Panc1 (cell line): ENCODE measurements around the gene SENP1. TPM values are rescaled to one million over a fixed set of nuclear protein-coding genes. Genes with fewer than 3 reads are reported as not detected.

Experiments used
- ATAC-seq: fragments of 200-7000 bp; cut with Tn5 transposase; 2 replicates; pipeline ENCODE4 v1.9.1; 2020; ENCODE audit warnings: mild to moderate bottlenecking, moderate library complexity
- BruUV-seq: library from RNA; stranded (reverse); fragments of 400-500 nt; replicated peaks from 2 replicates; lab custom pipeline; 2021; lab: Mats Ljungman, UMichigan
- CTCF ChIA-PET: fragments of 300-600 bp; sonication (Branson Sonifier 250); formaldehyde crosslinking; loops from one replicate; lab custom pipeline; 2022; ENCODE audit warnings: antibody characterized with exemption; lab: Charles Lee
- POLR2A ChIA-PET: fragments of 300-600 bp; sonication (Branson Sonifier 250); formaldehyde crosslinking; loops from one replicate; lab custom pipeline; 2022; ENCODE audit warnings: antibody characterized with exemption; lab: Charles Lee
- DNase-seq: peaks from one replicate; pipeline ENCODE4 v3.0.0-alpha.2; 2010; ENCODE audit warnings: low read depth, low spot score
- H3K27ac ChIP-seq: 2 replicates; pipeline ENCODE4 v1.5.1; 2011; ENCODE audit warnings: mild to moderate bottlenecking, low read length, inconsistent platforms
- H3K27me3 ChIP-seq: fragments of 200-500 bp; sonication (Bioruptor generic); 2 replicates; pipeline ENCODE4 v1.6.0; 2014; ENCODE audit warnings: low read length, inconsistent platforms; ENCODE audit not compliant: control insufficient read depth, insufficient read depth
- H3K36me3 ChIP-seq: fragments of 200-500 bp; sonication (Bioruptor generic); 2 replicates; pipeline ENCODE4 v1.5.1; 2014; ENCODE audit warnings: inconsistent platforms, mild to moderate bottlenecking, low read length, moderate library complexity; ENCODE audit not compliant: control insufficient read depth, insufficient read depth
- H3K4me1 ChIP-seq: 2 replicates; pipeline ENCODE4 v1.5.1; 2011; ENCODE audit warnings: inconsistent platforms, mild to moderate bottlenecking, low read length, moderate library complexity; ENCODE audit not compliant: control insufficient read depth, insufficient read depth
- H3K4me3 ChIP-seq, 2 experiments: 2 replicates each; pipeline ENCODE4 v1.5.1; 2011 to 2012; ENCODE audit warnings: low read depth in 2 of 2, low read length in 2 of 2, mild to moderate bottlenecking in 2 of 2, inconsistent platforms in 1 of 2, moderate library complexity in 1 of 2
- H3K9me3 ChIP-seq: fragments of 200-500 bp; sonication (Bioruptor generic); 2 replicates; pipeline ENCODE4 v1.5.1; 2014; ENCODE audit warnings: low read depth, mild to moderate bottlenecking, inconsistent platforms, low read length, moderate library complexity; ENCODE audit not compliant: control insufficient read depth, insufficient read depth
- POLR2AphosphoS5 ChIP-seq: IDR thresholded peaks from 2 replicates; pipeline ENCODE4 v1.6.1; 2012; ENCODE audit warnings: mild to moderate bottlenecking, low read depth, low read length, moderate library complexity
- SIN3A ChIP-seq: IDR thresholded peaks from 2 replicates; pipeline ENCODE4 v1.6.1; 2012; ENCODE audit warnings: low read depth, mild to moderate bottlenecking, low read length, moderate library complexity, borderline replicate concordance; ENCODE audit not compliant: insufficient read depth
- TCF7L2 ChIP-seq: IDR thresholded peaks from 2 replicates; pipeline ENCODE4 v1.6.1; 2011; ENCODE audit warnings: mild to moderate bottlenecking, low read depth, low read length, inconsistent platforms
- in situ Hi-C: cut with HindIII; loops from 2 replicates; pipeline ENCODE4 v1.10.0; 2016; ENCODE audit warnings: low sequenced_read_pairs, low pct_unique_long_range_greater_than_20kb
- intact Hi-C: fragments of 100-400 bp; cut with micrococcal nuclease; formaldehyde crosslinking; loops from one replicate; pipeline ENCODE4 v1.10.0; 2022; ENCODE audit not compliant: unreplicated experiment
- total RNA-seq: library from RNA; stranded (reverse); gene quantifications from one replicate; pipeline ENCODE4 v1.2.1, GENCODE V29; 2021; ENCODE audit not compliant: unreplicated experiment
- TF ChIP-seq, protein P1 (sequence below), 2 experiments: IDR thresholded peaks; 2 replicates each; pipeline ENCODE4 v1.6.1; 2011 to 2012; ENCODE audit warnings: low read depth in 2 of 2, control low read depth in 1 of 2, low read length in 1 of 2, mild to moderate bottlenecking in 1 of 2, moderate library complexity in 1 of 2; ENCODE audit not compliant: insufficient read depth in 1 of 2
- TF ChIP-seq, protein P2 (sequence below): fragments of 450-650 bp; IDR thresholded peaks from 2 replicates; pipeline ENCODE4 v1.5.1; 2017; ENCODE audit warnings: mild to moderate bottlenecking

The SENP1 gene
- total RNA-seq, 1 experiment from 2014 or later = 35.2 TPM

DNA sequence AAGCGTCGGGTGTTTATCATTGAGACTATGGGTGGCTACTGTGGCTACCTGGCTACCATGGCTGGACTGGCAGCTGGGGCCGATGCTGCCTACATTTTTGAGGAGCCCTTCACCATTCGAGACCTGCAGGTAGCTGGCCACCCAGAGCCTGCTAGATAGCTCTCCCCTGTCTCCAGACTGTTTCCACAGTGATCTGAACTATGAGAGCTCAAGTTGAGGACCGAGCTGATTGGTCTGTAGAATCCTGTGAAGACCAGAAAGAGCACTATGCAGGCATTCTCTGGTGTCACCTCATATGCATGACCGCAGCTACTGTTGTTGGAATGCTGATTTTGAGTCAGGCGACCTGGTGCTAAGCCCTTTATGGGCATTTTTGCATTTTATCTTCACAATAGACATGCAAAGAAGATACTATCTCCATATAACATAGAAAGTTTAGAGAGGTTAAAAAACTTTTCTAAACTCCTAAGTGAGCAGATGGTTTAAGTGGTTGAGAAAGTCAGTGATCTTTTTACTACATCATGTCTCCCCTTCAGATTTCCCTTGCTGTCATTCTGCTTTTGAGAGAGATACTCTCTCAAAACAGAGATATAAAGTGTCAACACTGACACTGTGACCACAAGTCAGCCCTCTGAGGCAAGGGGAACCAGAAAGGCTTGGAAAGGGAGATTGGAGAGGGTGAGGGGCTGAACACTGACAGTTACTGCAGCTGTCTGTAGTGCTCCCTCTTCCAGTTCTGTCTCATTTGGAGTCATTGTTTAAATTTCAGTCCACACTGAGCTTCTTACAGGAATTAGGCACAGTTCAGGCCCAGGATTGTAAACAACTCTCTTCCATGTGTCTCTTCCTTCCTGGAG lies 37.2 kb upstream of the SENP1 start:
- BruUV-seq = no TSS peak
- H3K4me3 ChIP-seq = no peak overlapping the region
- in situ Hi-C loops (no loop called here), intact Hi-C loops (no loop called here)
- no peaks in the 10 kb centered on the region for H3K9me3 ChIP-seq
- H3K27ac ChIP-seq = no peak overlapping the region
- POLR2A ChIA-PET = no interaction called here
- DNase-seq (no peak), ATAC-seq (no peak)
- no peaks in the 10 kb centered on the region for H3K4me1 ChIP-seq
- H3K27me3 ChIP-seq = no peaks in the 10 kb centered on the region
- TF ChIP-seq SIN3A (no peak), TCF7L2 (no peak), POLR2AphosphoS5 (no peak)
- TF ChIP-seq, protein P1, sequence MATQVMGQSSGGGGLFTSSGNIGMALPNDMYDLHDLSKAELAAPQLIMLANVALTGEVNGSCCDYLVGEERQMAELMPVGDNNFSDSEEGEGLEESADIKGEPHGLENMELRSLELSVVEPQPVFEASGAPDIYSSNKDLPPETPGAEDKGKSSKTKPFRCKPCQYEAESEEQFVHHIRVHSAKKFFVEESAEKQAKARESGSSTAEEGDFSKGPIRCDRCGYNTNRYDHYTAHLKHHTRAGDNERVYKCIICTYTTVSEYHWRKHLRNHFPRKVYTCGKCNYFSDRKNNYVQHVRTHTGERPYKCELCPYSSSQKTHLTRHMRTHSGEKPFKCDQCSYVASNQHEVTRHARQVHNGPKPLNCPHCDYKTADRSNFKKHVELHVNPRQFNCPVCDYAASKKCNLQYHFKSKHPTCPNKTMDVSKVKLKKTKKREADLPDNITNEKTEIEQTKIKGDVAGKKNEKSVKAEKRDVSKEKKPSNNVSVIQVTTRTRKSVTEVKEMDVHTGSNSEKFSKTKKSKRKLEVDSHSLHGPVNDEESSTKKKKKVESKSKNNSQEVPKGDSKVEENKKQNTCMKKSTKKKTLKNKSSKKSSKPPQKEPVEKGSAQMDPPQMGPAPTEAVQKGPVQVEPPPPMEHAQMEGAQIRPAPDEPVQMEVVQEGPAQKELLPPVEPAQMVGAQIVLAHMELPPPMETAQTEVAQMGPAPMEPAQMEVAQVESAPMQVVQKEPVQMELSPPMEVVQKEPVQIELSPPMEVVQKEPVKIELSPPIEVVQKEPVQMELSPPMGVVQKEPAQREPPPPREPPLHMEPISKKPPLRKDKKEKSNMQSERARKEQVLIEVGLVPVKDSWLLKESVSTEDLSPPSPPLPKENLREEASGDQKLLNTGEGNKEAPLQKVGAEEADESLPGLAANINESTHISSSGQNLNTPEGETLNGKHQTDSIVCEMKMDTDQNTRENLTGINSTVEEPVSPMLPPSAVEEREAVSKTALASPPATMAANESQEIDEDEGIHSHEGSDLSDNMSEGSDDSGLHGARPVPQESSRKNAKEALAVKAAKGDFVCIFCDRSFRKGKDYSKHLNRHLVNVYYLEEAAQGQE (IDR thresholded peaks at IDR 0.05; ENCODE audit: insufficient read depth in 1 of 2, low read depth in 2 of 2, low read length in 1 of 2) = no peak
- TF ChIP-seq, protein P2, sequence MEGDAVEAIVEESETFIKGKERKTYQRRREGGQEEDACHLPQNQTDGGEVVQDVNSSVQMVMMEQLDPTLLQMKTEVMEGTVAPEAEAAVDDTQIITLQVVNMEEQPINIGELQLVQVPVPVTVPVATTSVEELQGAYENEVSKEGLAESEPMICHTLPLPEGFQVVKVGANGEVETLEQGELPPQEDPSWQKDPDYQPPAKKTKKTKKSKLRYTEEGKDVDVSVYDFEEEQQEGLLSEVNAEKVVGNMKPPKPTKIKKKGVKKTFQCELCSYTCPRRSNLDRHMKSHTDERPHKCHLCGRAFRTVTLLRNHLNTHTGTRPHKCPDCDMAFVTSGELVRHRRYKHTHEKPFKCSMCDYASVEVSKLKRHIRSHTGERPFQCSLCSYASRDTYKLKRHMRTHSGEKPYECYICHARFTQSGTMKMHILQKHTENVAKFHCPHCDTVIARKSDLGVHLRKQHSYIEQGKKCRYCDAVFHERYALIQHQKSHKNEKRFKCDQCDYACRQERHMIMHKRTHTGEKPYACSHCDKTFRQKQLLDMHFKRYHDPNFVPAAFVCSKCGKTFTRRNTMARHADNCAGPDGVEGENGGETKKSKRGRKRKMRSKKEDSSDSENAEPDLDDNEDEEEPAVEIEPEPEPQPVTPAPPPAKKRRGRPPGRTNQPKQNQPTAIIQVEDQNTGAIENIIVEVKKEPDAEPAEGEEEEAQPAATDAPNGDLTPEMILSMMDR = no peak
- CTCF ChIA-PET = no interaction called here
- H3K36me3 ChIP-seq = peaks cover 2% of the 10 kb centered on the region

DNA sequence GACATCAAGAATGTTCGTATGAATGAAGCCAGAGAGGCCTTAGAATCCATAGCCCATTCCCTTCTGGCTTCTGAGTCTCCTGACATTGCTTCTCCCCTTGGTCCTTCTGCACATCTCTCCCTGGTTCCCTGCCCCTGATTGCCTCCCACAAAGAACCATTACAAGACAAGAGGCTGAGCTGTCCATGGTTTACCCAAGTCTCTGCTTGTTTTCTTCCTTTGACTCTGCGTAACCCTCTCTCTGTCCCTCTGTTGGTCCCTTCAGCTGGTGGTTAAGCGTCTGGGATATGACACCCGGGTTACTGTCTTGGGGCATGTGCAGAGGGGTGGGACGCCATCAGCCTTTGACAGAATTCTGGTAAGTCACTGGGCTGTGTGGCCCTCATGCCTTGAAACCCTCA lies 29.1 kb upstream of the SENP1 start:
- TF ChIP-seq, protein P2 = no peak
- no peak for TF ChIP-seq TCF7L2
- TF ChIP-seq SIN3A = no peak
- TF ChIP-seq POLR2AphosphoS5 = no peak
- TF ChIP-seq, protein P1 (IDR thresholded peaks at IDR 0.05; ENCODE audit: insufficient read depth in 1 of 2, low read depth in 2 of 2, low read length in 1 of 2) = no peak
- POLR2A ChIA-PET = no interaction called here
- no TSS peak for BruUV-seq
- Histone ChIP-seq H3K27ac (no peak overlapping the region), H3K27me3 (no peaks in the 10 kb centered on the region), H3K36me3 (peaks cover 7% of the 10 kb centered on the region), H3K4me1 (no peaks in the 10 kb centered on the region), H3K4me3 (no peak overlapping the region), H3K9me3 (no peaks in the 10 kb centered on the region)
- DNase-seq (no peak), ATAC-seq (no peak)
- intact Hi-C loops (no loop called here), in situ Hi-C loops (no loop called here)
- CTCF ChIA-PET = no interaction called here
